IMR-90 (cell line): ENCODE measurements around the gene GBA3. TPM values are rescaled to one million over a fixed set of nuclear protein-coding genes. Genes with fewer than 3 reads are reported as not detected.

ENCODE experiments used
- ATAC-seq: fragments of 200-7000 bp; cut with Tn5 transposase; 2 replicates; pipeline ENCODE4 v1.9.1; 2020; ENCODE audit warnings: low read depth, mild to moderate bottlenecking, moderate library complexity
- BruUV-seq: library from RNA; stranded (reverse); fragments of 400-500 nt; replicated peaks from 2 replicates; lab custom pipeline; 2021; lab: Mats Ljungman, UMichigan
- CTCF ChIA-PET: fragments of 300-600 bp; formaldehyde crosslinking; extraction: SDS; loops from one replicate; lab custom pipeline; 2021; ENCODE audit warnings: antibody characterized with exemption; lab: Yijun Ruan, JAX
- POLR2A ChIA-PET: fragments of 300-600 bp; sonication (Branson Sonifier 250); formaldehyde crosslinking; loops from one replicate; lab custom pipeline; 2022; ENCODE audit warnings: antibody characterized with exemption; ENCODE audit not compliant: unreplicated experiment; lab: Charles Lee
- DNase-seq: peaks from one replicate; pipeline ENCODE4 v3.0.0; 2013
- H2AFZ ChIP-seq: replicated peaks from 2 replicates; pipeline ENCODE3; 2013; ENCODE audit warnings: low read length, mild to moderate bottlenecking; ENCODE audit not compliant: poor library complexity
- H2AK5ac ChIP-seq: 2 replicates; pipeline ENCODE4 v1.6.1; 2013; ENCODE audit warnings: low read depth, low read length, inconsistent platforms
- H2AK9ac ChIP-seq: replicated peaks from 2 replicates; pipeline ENCODE3; 2013; ENCODE audit warnings: mild to moderate bottlenecking, low read depth, low read length, moderate library complexity; ENCODE audit not compliant: poor library complexity
- H2BK120ac ChIP-seq: 2 replicates; pipeline ENCODE4 v1.6.1; 2013; ENCODE audit warnings: low read depth, low read length, inconsistent platforms
- H2BK15ac ChIP-seq: 3 replicates; pipeline ENCODE4 v1.6.1; 2013; ENCODE audit warnings: low read depth, low read length, inconsistent platforms
- H2BK20ac ChIP-seq: 2 replicates; pipeline ENCODE4 v1.6.1; 2013; ENCODE audit warnings: low read depth, mild to moderate bottlenecking, inconsistent platforms, low read length, moderate library complexity
- H2BK5ac ChIP-seq: 2 replicates; pipeline ENCODE4 v1.6.1; 2013; ENCODE audit warnings: mild to moderate bottlenecking, low read depth, low read length, inconsistent platforms; ENCODE audit not compliant: poor library complexity, severe bottlenecking
- H3K14ac ChIP-seq: replicated peaks from 2 replicates; pipeline ENCODE4 v1.6.1; 2013; ENCODE audit warnings: low read depth, low read length, inconsistent platforms
- H3K18ac ChIP-seq: 2 replicates; pipeline ENCODE4 v1.6.1; 2013; ENCODE audit warnings: low read depth, low read length, control low read depth
- H3K23ac ChIP-seq: 2 replicates; pipeline ENCODE4 v1.6.1; 2013; ENCODE audit warnings: low read depth, low read length, inconsistent platforms
- H3K27ac ChIP-seq: 2 replicates; pipeline ENCODE4 v1.5.1; 2013; ENCODE audit warnings: mild to moderate bottlenecking, control low read depth, low read length; ENCODE audit not compliant: insufficient read depth
- H3K27me3 ChIP-seq: 2 replicates; pipeline ENCODE4 v1.6.1; 2013; ENCODE audit warnings: low read length; ENCODE audit not compliant: control insufficient read depth, insufficient read depth
- H3K36me3 ChIP-seq: 2 replicates; pipeline ENCODE4 v1.6.1; 2013; ENCODE audit warnings: low read length, mixed read lengths; ENCODE audit not compliant: control insufficient read depth, insufficient read depth
- H3K4ac ChIP-seq: 2 replicates; pipeline ENCODE4 v1.6.1; 2013; ENCODE audit warnings: low read depth, low read length, inconsistent platforms
- H3K4me1 ChIP-seq: 2 replicates; pipeline ENCODE4 v1.6.1; 2013; ENCODE audit warnings: low read length, mixed read lengths; ENCODE audit not compliant: control insufficient read depth, insufficient read depth
- H3K4me2 ChIP-seq: 2 replicates; pipeline ENCODE4 v1.6.1; 2013; ENCODE audit warnings: low read depth, mild to moderate bottlenecking, control low read depth, low read length, moderate library complexity
- H3K4me3 ChIP-seq: 2 replicates; pipeline ENCODE4 v1.5.1; 2013; ENCODE audit warnings: low read depth, mild to moderate bottlenecking, control low read depth, low read length, moderate library complexity; ENCODE audit not compliant: insufficient read depth
- H3K56ac ChIP-seq: 2 replicates; pipeline ENCODE4 v1.6.1; 2013; ENCODE audit warnings: low read length, inconsistent platforms; ENCODE audit not compliant: insufficient read depth; ENCODE audit errors: extremely low read depth
- H3K79me1 ChIP-seq, 2 experiments: 2 replicates each; pipeline ENCODE4 v1.6.1; 2013; ENCODE audit warnings: low read length in 2 of 2, inconsistent platforms in 1 of 2, low read depth in 1 of 2
- H3K9ac ChIP-seq: 2 replicates; pipeline ENCODE4 v1.6.1; 2013; ENCODE audit warnings: low read depth, low read length, control low read depth
- H3K9me1 ChIP-seq: 2 replicates; pipeline ENCODE4 v1.6.1; 2013; ENCODE audit warnings: low read length, inconsistent platforms; ENCODE audit not compliant: insufficient read depth
- H3K9me3 ChIP-seq: 2 replicates; pipeline ENCODE4 v1.6.1; 2013; ENCODE audit warnings: low read length; ENCODE audit not compliant: control insufficient read depth, insufficient read depth
- H4K20me1 ChIP-seq: 2 replicates; pipeline ENCODE4 v1.6.1; 2013; ENCODE audit warnings: low read length, inconsistent platforms; ENCODE audit not compliant: insufficient read depth
- H4K5ac ChIP-seq: 2 replicates; pipeline ENCODE4 v1.6.1; 2013; ENCODE audit warnings: mild to moderate bottlenecking, low read depth, low read length, control low read depth
- H4K8ac ChIP-seq, 2 experiments: 2 replicates each; pipeline ENCODE4 v1.6.1; 2013; ENCODE audit warnings: low read depth in 2 of 2, low read length in 2 of 2, control low read depth in 1 of 2, inconsistent platforms in 1 of 2
- H4K91ac ChIP-seq: 2 replicates; pipeline ENCODE4 v1.6.1; 2013; ENCODE audit warnings: low read depth, low read length, inconsistent platforms; ENCODE audit not compliant: insufficient read depth
- CEBPB ChIP-seq: IDR thresholded peaks from 2 replicates; pipeline ENCODE4 v1.6.1; 2012; ENCODE audit warnings: low read depth, low read length, improper control_type of control experiment
- CHD1 ChIP-seq: IDR thresholded peaks from 2 replicates; pipeline ENCODE4 v1.6.1; 2012; ENCODE audit warnings: low read depth, low read length, improper control_type of control experiment
- ELK1 ChIP-seq: fragments of 150-350 bp; IDR thresholded peaks from 2 replicates; pipeline ENCODE4 v1.6.1; 2016; ENCODE audit warnings: low read depth, mild to moderate bottlenecking, low read length, moderate library complexity, borderline replicate concordance
- FOS ChIP-seq: fragments of 150-350 bp; IDR thresholded peaks from 2 replicates; pipeline ENCODE4 v1.6.1; 2016; ENCODE audit warnings: low read depth, low read length
- NFE2L2 ChIP-seq: fragments of 150-350 bp; IDR thresholded peaks from 2 replicates; pipeline ENCODE4 v1.6.1; 2016; ENCODE audit warnings: low read depth, mild to moderate bottlenecking, low read length
- RAD21 ChIP-seq: IDR thresholded peaks from 2 replicates; pipeline ENCODE4 v1.6.1; 2012; ENCODE audit warnings: low read length, improper control_type of control experiment
- SMC3 ChIP-seq: fragments of 150-350 bp; IDR thresholded peaks from 2 replicates; pipeline ENCODE4 v1.6.1; 2016; ENCODE audit warnings: low read depth, mild to moderate bottlenecking, antibody characterized with exemption, low read length, moderate library complexity
- WGBS, 2 experiments: methylation state at CpG; one replicate each; pipeline versions ENCODE4 v1.1.5 to v1.1.7; 2013; ENCODE audit warnings: missing lambda C conversion rate in 2 of 2; ENCODE audit not compliant: insufficient read length in 1 of 2; ENCODE audit errors: extremely low coverage in 2 of 2; 5-methylcytosine and 5-hydroxymethylcytosine counted together
- dilution Hi-C: fragments of 300-500 bp; cut with HindIII; formaldehyde crosslinking; loops from one replicate; pipeline ENCODE4 v1.14.3; 2018; ENCODE audit warnings: low sequenced_read_pairs; ENCODE audit not compliant: unreplicated experiment
- in situ Hi-C: fragments of 300-500 bp; cut with MboI; formaldehyde crosslinking; loops from 3 replicates; pipeline ENCODE4 v1.14.3; 2019; ENCODE audit warnings: low sequenced_read_pairs, inconsistent platforms, mixed read lengths
- intact Hi-C: fragments of 100-400 bp; cut with micrococcal nuclease; formaldehyde crosslinking; loops from 2 replicates; pipeline ENCODE4 v1.10.0; 2022
- polyA plus RNA-seq, 3 experiments: library from polyadenylated mRNA; depleted of rRNA; stranded (reverse); fragments of >200 nt; gene quantifications; 2 replicates each; pipeline ENCODE4 v1.2.3, GENCODE V29; 2012; ENCODE audit warnings: low replicate concordance in 1 of 3
- total RNA-seq: library from RNA; depleted of rRNA; stranded (reverse); fragments of >200 nt; gene quantifications from 2 replicates; pipeline ENCODE4 v1.2.3, GENCODE V29; 2012
- TF ChIP-seq, protein P1 (sequence below): fragments of 150-350 bp; IDR thresholded peaks from 2 replicates; pipeline ENCODE4 v1.6.1; 2017; ENCODE audit warnings: mild to moderate bottlenecking, antibody characterized with exemption, low read length, low read depth

Gene GBA3
- total and polyA plus RNA-seq, 2 of the 4 experiments (the other 2 are of a cell fraction), result not detected

- no peaks in the 10 kb centered on the region for H4K20me1 ChIP-seq
- CTCF ChIA-PET, result no interaction called here
- TF ChIP-seq, protein P1, sequence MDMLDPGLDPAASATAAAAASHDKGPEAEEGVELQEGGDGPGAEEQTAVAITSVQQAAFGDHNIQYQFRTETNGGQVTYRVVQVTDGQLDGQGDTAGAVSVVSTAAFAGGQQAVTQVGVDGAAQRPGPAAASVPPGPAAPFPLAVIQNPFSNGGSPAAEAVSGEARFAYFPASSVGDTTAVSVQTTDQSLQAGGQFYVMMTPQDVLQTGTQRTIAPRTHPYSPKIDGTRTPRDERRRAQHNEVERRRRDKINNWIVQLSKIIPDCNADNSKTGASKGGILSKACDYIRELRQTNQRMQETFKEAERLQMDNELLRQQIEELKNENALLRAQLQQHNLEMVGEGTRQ, result no peak
- no peak for TF ChIP-seq ELK1
- no peak for TF ChIP-seq CHD1
- TF ChIP-seq FOS, result no peak
- no peak for TF ChIP-seq RAD21
- no peak for TF ChIP-seq SMC3
- no peak for TF ChIP-seq CEBPB
- no peak for TF ChIP-seq NFE2L2
- no peak overlapping the region for H2AFZ ChIP-seq
- in situ Hi-C loops, result no loop called here
- H4K8ac ChIP-seq, result no peak overlapping the region
- H3K9ac ChIP-seq, result no peak overlapping the region
- H3K56ac ChIP-seq, result no peak overlapping the region
- H2BK20ac ChIP-seq, result no peak overlapping the region
- no peaks in the 10 kb centered on the region for H3K9me3 ChIP-seq
- no peak overlapping the region for H3K18ac ChIP-seq
- no CpG with 5 or more reads among the region's 3 CpGs for WGBS, 2 experiments
- H3K4me1 ChIP-seq, result no peaks in the 10 kb centered on the region
- no peak overlapping the region for H4K5ac ChIP-seq
- H3K23ac ChIP-seq, result no peak overlapping the region
- no peaks in the 10 kb centered on the region for H3K27me3 ChIP-seq
- H2AK9ac ChIP-seq, result no peak overlapping the region
- H3K36me3 ChIP-seq, result no peaks in the 10 kb centered on the region
- BruUV-seq, result no TSS peak
- no peak overlapping the region for H2BK15ac ChIP-seq
- H3K14ac ChIP-seq, result no peak overlapping the region
- H3K27ac ChIP-seq, result no peak overlapping the region
- POLR2A ChIA-PET, result no interaction called here
- DNase-seq (no peak), ATAC-seq (no peak)
- no peak overlapping the region for H3K4me2 ChIP-seq
- H4K91ac ChIP-seq, result no peak overlapping the region
- H3K4ac ChIP-seq, result no peak overlapping the region
- intact Hi-C loops, result no loop called here
- no peak overlapping the region for H2BK5ac ChIP-seq
- no peak overlapping the region for H3K4me3 ChIP-seq
- H2BK120ac ChIP-seq, result no peak overlapping the region
- no peak overlapping the region for H2AK5ac ChIP-seq
- H3K9me1 ChIP-seq, result no peaks in the 10 kb centered on the region
- dilution Hi-C loops, result no loop called here
- no peaks in the 10 kb centered on the region for H3K79me1 ChIP-seq
Observed at GRCh38 chr4:22653752-22654151, 39.0 kb upstream of the GBA3 start.
